ENCODE measurements around the gene C5orf58.

C5orf58 gene

GRCh38 chr5:170232786-170233185 is at the start of gene C5orf58:
TSS of gene C5orf58 (plus strand) at chr5:170232985. CDS start at chr5:170234977, 1,992 bp downstream.
- no peak for DNase-seq (ENCODE audit: extremely low read depth in 1 of 2, low read depth in 1 of 2)

- DNase-seq (ENCODE audit: extremely low read depth in 1 of 2, low read depth in 1 of 2): peak; percentile 8 to 13
Measured at GRCh38 chr5:170183816-170184687, 48.7 kb upstream of the C5orf58 start.

- no peak for DNase-seq (ENCODE audit: extremely low read depth in 1 of 2, low read depth in 1 of 2)
Measured at GRCh38 chr5:170184737-170185136, 48.0 kb upstream of the C5orf58 start.

- DNase-seq (ENCODE audit: extremely low read depth in 1 of 2, low read depth in 1 of 2): no peak
Measured at GRCh38 chr5:170186156-170186555, 46.6 kb upstream of the C5orf58 start.

- DNase-seq (ENCODE audit: extremely low read depth in 1 of 2, low read depth in 1 of 2): no peak
Measured at GRCh38 chr5:170186856-170187255, 45.9 kb upstream of the C5orf58 start.

- no peak for DNase-seq (ENCODE audit: extremely low read depth in 1 of 2, low read depth in 1 of 2)
Measured at GRCh38 chr5:170190436-170191134, 42.2 kb upstream of the C5orf58 start.

- no peak for DNase-seq (ENCODE audit: extremely low read depth in 1 of 2, low read depth in 1 of 2)
Measured at GRCh38 chr5:170192829-170193228, 40.0 kb upstream of the C5orf58 start.

- no peak for DNase-seq (ENCODE audit: extremely low read depth in 1 of 2, low read depth in 1 of 2)
Measured at GRCh38 chr5:170195961-170196360, 36.8 kb upstream of the C5orf58 start.

- no peak for DNase-seq (ENCODE audit: extremely low read depth in 1 of 2, low read depth in 1 of 2)
Measured at GRCh38 chr5:170200876-170201275, 31.9 kb upstream of the C5orf58 start.

GRCh38 chr5:170201311-170201710 is 31.5 kb upstream of the C5orf58 start:
- DNase-seq (ENCODE audit: extremely low read depth in 1 of 2, low read depth in 1 of 2): no peak

- DNase-seq (ENCODE audit: extremely low read depth in 1 of 2, low read depth in 1 of 2): no peak
Measured at GRCh38 chr5:170202117-170202516, 30.7 kb upstream of the C5orf58 start.

GRCh38 chr5:170204202-170204601 is 28.6 kb upstream of the C5orf58 start:
- DNase-seq (ENCODE audit: extremely low read depth in 1 of 2, low read depth in 1 of 2): no peak

- DNase-seq (ENCODE audit: extremely low read depth in 1 of 2, low read depth in 1 of 2): no peak
Measured at GRCh38 chr5:170206216-170206615, 26.6 kb upstream of the C5orf58 start.

- no peak for DNase-seq (ENCODE audit: extremely low read depth in 1 of 2, low read depth in 1 of 2)
Measured at GRCh38 chr5:170206958-170207357, 25.8 kb upstream of the C5orf58 start.

GRCh38 chr5:170211575-170212334 is 21.0 kb upstream of the C5orf58 start:
- no peak for DNase-seq (ENCODE audit: extremely low read depth in 1 of 2, low read depth in 1 of 2)

GRCh38 chr5:170216257-170216864 is 16.4 kb upstream of the C5orf58 start:
- DNase-seq (ENCODE audit: extremely low read depth in 1 of 2, low read depth in 1 of 2): no peak

GRCh38 chr5:170217831-170218230 is 15.0 kb upstream of the C5orf58 start:
- DNase-seq (ENCODE audit: extremely low read depth in 1 of 2, low read depth in 1 of 2): no peak

- no peak for DNase-seq (ENCODE audit: extremely low read depth in 1 of 2, low read depth in 1 of 2)
Measured at GRCh38 chr5:170218726-170219125, 14.1 kb upstream of the C5orf58 start.

GRCh38 chr5:170219615-170220014 is 13.2 kb upstream of the C5orf58 start:
- DNase-seq (ENCODE audit: extremely low read depth in 1 of 2, low read depth in 1 of 2): no peak

GRCh38 chr5:170220191-170220590 is 12.6 kb upstream of the C5orf58 start:
- DNase-seq (ENCODE audit: extremely low read depth in 1 of 2, low read depth in 1 of 2): no peak

GRCh38 chr5:170221327-170221741 is 11.5 kb upstream of the C5orf58 start:
- no peak for DNase-seq (ENCODE audit: extremely low read depth in 1 of 2, low read depth in 1 of 2)
